Stimulated activated naive B cell treated with anti-CD40 and anti-IgM and Interleukin-4, amounts not matched to agents 10 μg/mL and 1 μg/mL and 100 μg/mL, for 72 hours (primary cell): ENCODE results near the gene SPG21.

Source experiments
- ATAC-seq, 2 donors: fragments of 150-1000 bp; cut with Tn5 transposase; replicated peaks; 2 replicates each; pipeline ENCODE4 v1.10.0; 2021; ENCODE audit warnings: moderate library complexity in 1 of 2
- DNase-seq: peaks from one replicate; pipeline ENCODE4 v3.0.0; 2021
- H3K27ac Mint-ChIP-seq: one replicate; pipeline ENCODE4 v1.8.0; 2022; ENCODE audit warnings: mild to moderate bottlenecking, mixed read lengths
- H3K27me3 Mint-ChIP-seq, 2 donors: one replicate each; pipeline ENCODE4 v1.8.0; 2022; ENCODE audit warnings: mixed read lengths in 2 of 2
- H3K36me3 Mint-ChIP-seq, 2 donors: one replicate each; pipeline ENCODE4 v1.8.0; 2022; ENCODE audit warnings: mixed read lengths in 2 of 2, mild to moderate bottlenecking in 1 of 2
- H3K4me1 Mint-ChIP-seq, 2 donors: one replicate each; pipeline ENCODE4 v1.8.0; 2022; ENCODE audit warnings: mixed read lengths in 2 of 2, mild to moderate bottlenecking in 1 of 2
- H3K4me3 Mint-ChIP-seq, 2 donors: one replicate each; pipeline ENCODE4 v1.8.0; 2022; ENCODE audit warnings: mild to moderate bottlenecking in 2 of 2, mixed read lengths in 2 of 2, moderate library complexity in 1 of 2
- H3K9me3 Mint-ChIP-seq, 2 donors: one replicate each; pipeline ENCODE4 v1.8.0; 2022; ENCODE audit warnings: mixed read lengths in 2 of 2, mild to moderate bottlenecking in 1 of 2

Gene SPG21

GRCh38 chr15:64989416-64990167, at the start of gene SPG21:
Gene SPG21 (minus strand): TSS chr15:64989914. CDS start chr15:64983569, 6,345 bp downstream.
- Mint-ChIP-seq H3K27ac (peak within 1 kb of the TSS; percentile 97), H3K4me1 (peaks cover 29 to 54% of the 10 kb centered on the region in 2 donors), H3K36me3 (peaks cover 13 to 21% of the 10 kb centered on the region in 2 donors), H3K9me3 (no peaks in the 10 kb centered on the region), H3K27me3 (no peaks in the 10 kb centered on the region), H3K4me3 (peak within 1 kb of the TSS; percentile 94 to 98)
- ATAC-seq (peak; percentile 96 to 98), DNase-seq (peak; percentile 98)

- H3K27me3 Mint-ChIP-seq = no peaks in the 10 kb centered on the region
- peaks cover 0 to 1% of the 10 kb centered on the region in 2 donors for H3K4me1 Mint-ChIP-seq
- ATAC-seq (no peak), DNase-seq (no peak)
- H3K4me3 Mint-ChIP-seq = no peak overlapping the region
- H3K27ac Mint-ChIP-seq = no peak overlapping the region
- no peaks in the 10 kb centered on the region for H3K9me3 Mint-ChIP-seq
- H3K36me3 Mint-ChIP-seq = no peaks in the 10 kb centered on the region
Observed at GRCh38 chr15:65038836-65039235, 49.1 kb upstream of the SPG21 start.

- H3K36me3 Mint-ChIP-seq = no peaks in the 10 kb centered on the region
- no peaks in the 10 kb centered on the region for H3K9me3 Mint-ChIP-seq
- DNase-seq (no peak), ATAC-seq (no peak)
- H3K4me1 Mint-ChIP-seq = peaks cover 0 to 5% of the 10 kb centered on the region in 2 donors
- H3K27ac Mint-ChIP-seq = no peak overlapping the region
- no peak overlapping the region for H3K4me3 Mint-ChIP-seq
- no peaks in the 10 kb centered on the region for H3K27me3 Mint-ChIP-seq
Observed at GRCh38 chr15:65038428-65038827, 48.7 kb upstream of the SPG21 start.

- Mint-ChIP-seq H3K27me3 (peaks cover 0 to 2% of the 10 kb centered on the region in 2 donors), H3K4me3 (no peak overlapping the region), H3K9me3 (no peaks in the 10 kb centered on the region), H3K36me3 (no peaks in the 10 kb centered on the region), H3K4me1 (peaks cover 6 to 17% of the 10 kb centered on the region in 2 donors), H3K27ac (no peak overlapping the region)
- DNase-seq = no peak
- ATAC-seq = no peak
Observed at GRCh38 chr15:65037309-65037708, 47.6 kb upstream of the SPG21 start.

GRCh38 chr15:65034719-65035118, 45.0 kb upstream of the SPG21 start:
- H3K27ac Mint-ChIP-seq = no peak overlapping the region
- H3K4me1 Mint-ChIP-seq = peaks cover 9 to 17% of the 10 kb centered on the region in 2 donors
- no peak for DNase-seq
- H3K27me3 Mint-ChIP-seq = peaks cover 0 to 9% of the 10 kb centered on the region in 2 donors
- no peaks in the 10 kb centered on the region for H3K9me3 Mint-ChIP-seq
- ATAC-seq = peak in 1 of 2 donors; percentile 26
- no peaks in the 10 kb centered on the region for H3K36me3 Mint-ChIP-seq
- no peak overlapping the region for H3K4me3 Mint-ChIP-seq

- Mint-ChIP-seq H3K27ac (no peak overlapping the region), H3K4me1 (peaks cover 9 to 17% of the 10 kb centered on the region in 2 donors), H3K4me3 (no peak overlapping the region), H3K9me3 (no peaks in the 10 kb centered on the region), H3K27me3 (peaks cover 0 to 9% of the 10 kb centered on the region in 2 donors), H3K36me3 (no peaks in the 10 kb centered on the region)
- DNase-seq = no peak
- peak; percentile 51 to 54 for ATAC-seq
Observed at GRCh38 chr15:65033659-65034269, 44.0 kb upstream of the SPG21 start.

GRCh38 chr15:65032801-65033537, 43.3 kb upstream of the SPG21 start:
- peak overlapping the region in 1 of 2 donors; percentile 46 for H3K4me3 Mint-ChIP-seq

GRCh38 chr15:65029736-65030208, 40.1 kb upstream of the SPG21 start:
- no peaks in the 10 kb centered on the region for H3K9me3 Mint-ChIP-seq
- H3K27me3 Mint-ChIP-seq = peaks cover 0 to 9% of the 10 kb centered on the region in 2 donors
- H3K27ac Mint-ChIP-seq = no peak overlapping the region
- peaks cover 13 to 29% of the 10 kb centered on the region in 2 donors for H3K4me1 Mint-ChIP-seq
- ATAC-seq = no peak
- H3K36me3 Mint-ChIP-seq = peaks cover 5 to 12% of the 10 kb centered on the region in 2 donors
- no peak for DNase-seq
- H3K4me3 Mint-ChIP-seq = peak overlapping the region; percentile 39 to 85

More at GRCh38 chr15:65032801-65033537, 43.3 kb upstream of the SPG21 start:
- Mint-ChIP-seq H3K27me3 (peaks cover 0 to 9% of the 10 kb centered on the region in 2 donors), H3K36me3 (no peaks in the 10 kb centered on the region), H3K4me1 (peaks cover 13 to 25% of the 10 kb centered on the region in 2 donors), H3K9me3 (no peaks in the 10 kb centered on the region), H3K27ac (no peak overlapping the region)
- DNase-seq (peak; percentile 38), ATAC-seq (peak; percentile 68 to 69)

- H3K4me1 Mint-ChIP-seq = peaks cover 13 to 29% of the 10 kb centered on the region in 2 donors
- ATAC-seq (peak; percentile 91 to 92), DNase-seq (peak; percentile 80)
- peaks cover 9 to 16% of the 10 kb centered on the region in 2 donors for H3K36me3 Mint-ChIP-seq
- peak within 1 kb of the TSS; percentile 85 to 89 for H3K4me3 Mint-ChIP-seq
- no peaks in the 10 kb centered on the region for H3K9me3 Mint-ChIP-seq
- peak within 1 kb of the TSS; percentile 65 for H3K27ac Mint-ChIP-seq
- H3K27me3 Mint-ChIP-seq = peaks cover 0 to 9% of the 10 kb centered on the region in 2 donors
Observed at GRCh38 chr15:65028921-65029735, 39.4 kb upstream of the SPG21 start, which contains the start of gene MTFMT. Gene MTFMT (minus strand): TSS chr15:65029639. CDS start chr15:65029613, 26 bp downstream.

GRCh38 chr15:65028338-65028737, 38.6 kb upstream of the SPG21 start:
- Mint-ChIP-seq H3K27ac (peak overlapping the region; percentile 45), H3K9me3 (no peaks in the 10 kb centered on the region), H3K4me3 (peak overlapping the region; percentile 85 to 89), H3K27me3 (peaks cover 0 to 9% of the 10 kb centered on the region in 2 donors), H3K36me3 (peaks cover 9 to 23% of the 10 kb centered on the region in 2 donors), H3K4me1 (peaks cover 12 to 23% of the 10 kb centered on the region in 2 donors)
- DNase-seq = no peak
- ATAC-seq = no peak

- Mint-ChIP-seq H3K9me3 (no peaks in the 10 kb centered on the region), H3K27me3 (peaks cover 0 to 9% of the 10 kb centered on the region in 2 donors), H3K36me3 (peaks cover 9 to 24% of the 10 kb centered on the region in 2 donors), H3K4me3 (peak overlapping the region; percentile 85 to 89), H3K4me1 (peaks cover 7 to 15% of the 10 kb centered on the region in 2 donors), H3K27ac (no peak overlapping the region)
- ATAC-seq = no peak
- DNase-seq = no peak
Observed at GRCh38 chr15:65027593-65027992, 37.9 kb upstream of the SPG21 start.

- H3K4me1 Mint-ChIP-seq = peaks cover 7 to 12% of the 10 kb centered on the region in 2 donors
- H3K27ac Mint-ChIP-seq = no peak overlapping the region
- no peak for DNase-seq
- H3K27me3 Mint-ChIP-seq = peaks cover 0 to 2% of the 10 kb centered on the region in 2 donors
- H3K36me3 Mint-ChIP-seq = peaks cover 9 to 24% of the 10 kb centered on the region in 2 donors
- ATAC-seq = no peak
- no peak overlapping the region for H3K4me3 Mint-ChIP-seq
- no peaks in the 10 kb centered on the region for H3K9me3 Mint-ChIP-seq
Observed at GRCh38 chr15:65026756-65027155, 37.0 kb upstream of the SPG21 start.

GRCh38 chr15:65021488-65021887, 31.8 kb upstream of the SPG21 start:
- H3K27me3 Mint-ChIP-seq = no peaks in the 10 kb centered on the region
- H3K9me3 Mint-ChIP-seq = no peaks in the 10 kb centered on the region
- DNase-seq (no peak), ATAC-seq (no peak)
- H3K36me3 Mint-ChIP-seq = peaks cover 23 to 48% of the 10 kb centered on the region in 2 donors
- no peak overlapping the region for H3K27ac Mint-ChIP-seq
- H3K4me3 Mint-ChIP-seq = no peak overlapping the region
- H3K4me1 Mint-ChIP-seq = no peaks in the 10 kb centered on the region
